Esophagus squamous epithelium (tissue), 5 donors: ENCODE results near the gene WWOX. TPM values are rescaled to one million over a fixed set of nuclear protein-coding genes. Genes with fewer than 3 reads are reported as not detected.
"Not testable (repeated sequence)": the region's sequence is repeated elsewhere in the genome, so short reads cannot be mapped to it uniquely, and the experiment has no call there.

Experiments used
- DNase-seq: peaks from one replicate; lab custom pipeline; 2025; lab: John Stamatoyannopoulos, UW
- H3K27ac ChIP-seq, 4 donors: fragments of 200-600 bp; sonication (generic); one replicate each; pipeline ENCODE4 v1.5.1; 2016 to 2019; ENCODE audit warnings: mild to moderate bottlenecking in 1 of 4
- H3K27me3 ChIP-seq, 4 donors: fragments of 200-600 bp; sonication (generic); 1 replicate in 3 of 4; 2 replicates in 1 of 4; pipeline versions ENCODE4 v1.5.1 to v1.6.0; 2017 to 2021; ENCODE audit warnings: antibody characterized with exemption in 1 of 4
- H3K36me3 ChIP-seq, 3 donors: fragments of 200-600 bp; sonication (generic); one replicate each; pipeline ENCODE4 v1.5.1; 2016 to 2019
- H3K4me1 ChIP-seq, 3 donors: fragments of 200-600 bp; sonication (generic); one replicate each; pipeline ENCODE4 v1.5.1; 2017 to 2019
- H3K4me3 ChIP-seq, 4 donors: fragments of 200-600 bp; sonication (generic); 1 replicate in 3 of 4; 2 replicates in 1 of 4; pipeline ENCODE4 v1.5.1; 2016 to 2019; ENCODE audit warnings: mild to moderate bottlenecking in 2 of 4, moderate library complexity in 1 of 4
- H3K9me3 ChIP-seq, 3 donors: fragments of 200-600 bp; sonication (generic); one replicate each; pipeline ENCODE4 v1.5.1; 2016 to 2019
- CTCF ChIP-seq, 6 experiments: fragments of 450-650 bp in 4 of 6; fragments of 200-600 bp in 2 of 6; sonication (generic) in 2 of 6; IDR thresholded peaks; one replicate each; pipeline ENCODE4 v1.5.1; 2016 to 2019; ENCODE audit warnings: antibody characterized with exemption in 6 of 6, mild to moderate bottlenecking in 4 of 6, moderate library complexity in 4 of 6
- POLR2A ChIP-seq, 4 donors: fragments of 450-650 bp; IDR thresholded peaks; one replicate each; pipeline ENCODE4 v1.6.1; 2017; ENCODE audit warnings: antibody characterized with exemption in 4 of 4, mild to moderate bottlenecking in 4 of 4, moderate library complexity in 3 of 4
- whole genome bisulfite sequencing, 2 donors: methylation state at CpG; one replicate each; pipeline ENCODE4 v1.1.5; 2018; 5-methylcytosine and 5-hydroxymethylcytosine counted together
- intact Hi-C: fragments of 100-400 bp; cut with DNase I; formaldehyde crosslinking; loops from one replicate; pipeline ENCODE4 v1.15.0; 2022
- total RNA-seq, 4 donors: library from RNA; depleted of rRNA; stranded (reverse); fragments of >200 nt; gene quantifications; one replicate each; pipeline ENCODE4 v1.1.0, GENCODE V29; 2016
- donor health status: DM: yes; HTN: yes; CAD: no.

The WWOX gene
- total RNA-seq, 4 donors from 2014 or later = 20.9 to 31.1 (median 27.5) TPM

GRCh38 chr16:78690510-78690909 is 591.1 kb downstream of the WWOX start:
- no peak for DNase-seq
- H3K4me1 ChIP-seq = peaks cover 0 to 5% (median under 1%) of the 10 kb centered on the region in 3 donors
- no peaks in the 10 kb centered on the region for H3K36me3 ChIP-seq
- H3K27me3 ChIP-seq = no peaks in the 10 kb centered on the region
- TF ChIP-seq CTCF (IDR thresholded peaks at IDR 0.05) (no peak), POLR2A (IDR thresholded peaks at IDR 0.05) (no peak)
- no peak overlapping the region for H3K27ac ChIP-seq
- 95 to 96% methylated on average over 4 of the region's 4 CpGs for WGBS, 2 donors
- H3K9me3 ChIP-seq = no peaks in the 10 kb centered on the region
- no peak overlapping the region for H3K4me3 ChIP-seq
- intact Hi-C loops = no loop called here

- intact Hi-C loops, H3K9me3 ChIP-seq, H3K27me3 ChIP-seq, H3K27ac ChIP-seq, DNase-seq, H3K4me3 ChIP-seq, H3K4me1 ChIP-seq, H3K36me3 ChIP-seq: not testable (repeated sequence)
- 76 to 98% methylated on average over 3 of the region's 3 CpGs for WGBS, 2 donors
These were observed 592.3 kb downstream of the WWOX start for GRCh38 chr16:78691746-78692145.

DNA sequence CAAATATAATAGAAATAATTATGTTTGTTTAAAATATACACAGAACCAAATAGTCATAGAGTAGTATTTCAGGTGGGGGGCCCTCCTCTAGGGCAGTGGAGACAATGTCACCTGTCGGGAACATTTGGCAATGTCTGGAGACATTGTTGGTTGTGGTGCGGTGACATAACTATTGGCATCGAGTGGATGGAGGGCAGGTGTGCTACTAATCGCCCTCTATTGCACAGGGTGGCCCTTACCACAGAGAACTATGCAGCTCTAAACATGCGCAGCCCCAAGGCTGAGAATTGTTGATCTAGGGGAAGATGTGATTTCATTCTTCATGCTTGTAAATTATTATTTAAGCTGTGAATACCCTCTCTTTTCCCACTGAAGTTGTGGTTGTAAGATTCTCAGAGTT is 594.0 kb downstream of the WWOX start:
- Histone ChIP-seq H3K36me3 (no peaks in the 10 kb centered on the region), H3K9me3 (no peaks in the 10 kb centered on the region), H3K27ac (no peak overlapping the region), H3K4me3 (no peak overlapping the region), H3K27me3 (no peaks in the 10 kb centered on the region), H3K4me1 (peaks cover 0 to 5% (median 0%) of the 10 kb centered on the region in 3 donors)
- intact Hi-C loops = no loop called here
- WGBS, 2 donors = 89 to 94% methylated on average over 5 of the region's 5 CpGs
- DNase-seq = no peak
- no peak for TF ChIP-seq CTCF (IDR thresholded peaks at IDR 0.05)
- TF ChIP-seq POLR2A (IDR thresholded peaks at IDR 0.05) = no peak

GRCh38 chr16:78694414-78694813 is 595.0 kb downstream of the WWOX start:
- Histone ChIP-seq H3K4me1 (peaks cover 0 to 2% (median 0%) of the 10 kb centered on the region in 3 donors), H3K9me3 (no peaks in the 10 kb centered on the region), H3K27ac (no peak overlapping the region), H3K4me3 (no peak overlapping the region), H3K27me3 (no peaks in the 10 kb centered on the region), H3K36me3 (no peaks in the 10 kb centered on the region)
- intact Hi-C loops = no loop called here
- 85 to 96% methylated on average over 3 of the region's 3 CpGs for WGBS, 2 donors
- no peak for DNase-seq
- TF ChIP-seq CTCF (IDR thresholded peaks at IDR 0.05) (no peak), POLR2A (IDR thresholded peaks at IDR 0.05) (no peak)

DNA sequence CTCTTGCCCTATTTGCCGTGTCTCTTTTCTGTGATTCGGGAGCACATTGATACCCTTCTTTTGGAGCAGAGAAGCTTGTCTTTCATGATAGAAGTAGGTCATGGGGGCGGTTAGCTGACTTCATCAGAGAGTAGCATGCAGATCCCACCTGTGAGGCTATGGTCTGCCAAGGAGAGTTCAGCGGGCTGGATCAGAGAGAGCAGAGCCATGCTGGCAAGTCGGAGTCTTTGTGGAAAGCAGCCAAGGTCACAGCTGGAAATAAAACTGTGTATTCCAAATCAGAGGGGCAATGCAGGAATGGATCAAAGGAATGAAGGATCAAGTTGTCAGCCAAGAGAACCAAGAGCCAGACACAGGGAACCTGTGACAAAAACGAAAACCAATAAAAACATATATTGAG is 595.9 kb downstream of the WWOX start:
- no peaks in the 10 kb centered on the region for H3K9me3 ChIP-seq
- TF ChIP-seq POLR2A (IDR thresholded peaks at IDR 0.05) = no peak
- no peak for TF ChIP-seq CTCF (IDR thresholded peaks at IDR 0.05)
- no peak overlapping the region for H3K27ac ChIP-seq
- intact Hi-C loops = no loop called here
- H3K36me3 ChIP-seq = no peaks in the 10 kb centered on the region
- 78 to 86% methylated on average over 5 to 6 of the region's 6 CpGs for WGBS, 2 donors
- no peak overlapping the region for H3K4me3 ChIP-seq
- DNase-seq = no peak
- no peaks in the 10 kb centered on the region for H3K27me3 ChIP-seq
- H3K4me1 ChIP-seq = no peaks in the 10 kb centered on the region

- Histone ChIP-seq H3K4me1 (no peaks in the 10 kb centered on the region), H3K27me3 (no peaks in the 10 kb centered on the region), H3K36me3 (no peaks in the 10 kb centered on the region), H3K9me3 (no peaks in the 10 kb centered on the region), H3K27ac (no peak overlapping the region), H3K4me3 (no peak overlapping the region)
- 94 to 100% methylated on average over 2 of the region's 2 CpGs for WGBS, 2 donors
- DNase-seq = no peak
- intact Hi-C loops = no loop called here
- TF ChIP-seq POLR2A (IDR thresholded peaks at IDR 0.05) (no peak), CTCF (IDR thresholded peaks at IDR 0.05) (no peak)
These were observed 597.3 kb downstream of the WWOX start for GRCh38 chr16:78696797-78697196.
